ENCODE results near the gene FAF1.
"Not testable (repeated sequence)": the region's sequence is repeated elsewhere in the genome, so short reads cannot be mapped to it uniquely, and the experiment has no call there.

Gene FAF1

DNA sequence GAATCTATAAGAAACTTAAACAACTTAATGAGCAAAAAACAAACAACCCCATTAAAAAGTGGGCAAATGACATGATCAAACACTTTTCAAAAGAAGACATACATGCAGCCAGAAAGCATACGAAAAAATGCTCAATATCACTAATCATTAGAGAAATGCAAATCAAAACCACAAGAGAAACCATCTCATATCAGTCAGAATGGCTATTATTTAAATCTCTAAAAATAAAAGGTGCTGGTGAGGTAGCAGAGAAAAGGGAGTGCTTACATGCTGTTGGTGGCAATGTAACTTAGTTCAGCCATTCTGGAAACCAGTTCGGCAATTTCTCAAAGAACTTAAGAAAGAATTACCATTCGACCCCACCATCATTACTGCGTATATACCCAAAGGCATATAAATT is 147.7 kb downstream of the FAF1 start:
- Histone ChIP-seq H3K27ac (ENCODE audit: low read depth, low read length) (no peak overlapping the region), H3K36me3 (ENCODE audit: control insufficient read depth, insufficient read depth, low read length) (no peaks in the 10 kb centered on the region), H3K4me3 (ENCODE audit: low read length) (no peak overlapping the region), H3K9ac (ENCODE audit: low read length) (no peak overlapping the region), H3K4me1 (ENCODE audit: control insufficient read depth, insufficient read depth, low read length) (no peaks in the 10 kb centered on the region), H3K27me3 (ENCODE audit: control insufficient read depth, insufficient read depth, low read length) (no peaks in the 10 kb centered on the region)

- Histone ChIP-seq H3K9ac (ENCODE audit: low read length) (no peak overlapping the region), H3K36me3 (ENCODE audit: control insufficient read depth, insufficient read depth, low read length) (no peaks in the 10 kb centered on the region), H3K27me3 (ENCODE audit: control insufficient read depth, insufficient read depth, low read length) (no peaks in the 10 kb centered on the region)
Observed at GRCh38 chr1:50808296-50808695, 151.8 kb downstream of the FAF1 start.

DNA sequence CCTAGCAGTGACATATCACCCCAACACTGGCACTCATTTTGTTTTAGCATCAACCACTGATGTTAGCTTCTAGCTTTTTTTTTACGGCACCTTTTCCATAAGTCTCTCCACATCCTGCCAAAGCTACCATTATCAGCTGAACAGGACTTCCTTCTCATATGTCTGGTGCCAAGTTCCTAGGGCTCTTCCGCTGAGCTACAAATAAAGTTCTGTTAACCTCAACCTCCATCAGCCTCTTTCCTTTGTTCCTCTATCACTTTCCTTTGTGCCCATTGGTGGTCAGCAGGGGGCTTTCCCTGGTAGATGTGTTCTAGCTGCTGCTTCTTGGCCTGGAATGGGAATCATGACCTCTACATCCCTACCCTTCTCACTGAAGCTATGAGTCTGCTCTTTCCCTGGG is 163.8 kb downstream of the FAF1 start:
- no peaks in the 10 kb centered on the region for H3K4me1 ChIP-seq (ENCODE audit: control insufficient read depth, insufficient read depth, low read length)
- H3K9ac ChIP-seq (ENCODE audit: low read length): no peak overlapping the region
- H3K27me3 ChIP-seq (ENCODE audit: control insufficient read depth, insufficient read depth, low read length): no peaks in the 10 kb centered on the region
- no peak overlapping the region for H3K27ac ChIP-seq (ENCODE audit: low read depth, low read length)
- no peak overlapping the region for H3K4me3 ChIP-seq (ENCODE audit: low read length)
- H3K36me3 ChIP-seq (ENCODE audit: control insufficient read depth, insufficient read depth, low read length): no peaks in the 10 kb centered on the region

More at GRCh38 chr1:50808296-50808695, 151.8 kb downstream of the FAF1 start:
- H3K4me1 ChIP-seq (ENCODE audit: control insufficient read depth, insufficient read depth, low read length): no peaks in the 10 kb centered on the region
- H3K4me3 ChIP-seq (ENCODE audit: low read length): no peak overlapping the region
- no peak overlapping the region for H3K27ac ChIP-seq (ENCODE audit: low read depth, low read length)

DNA sequence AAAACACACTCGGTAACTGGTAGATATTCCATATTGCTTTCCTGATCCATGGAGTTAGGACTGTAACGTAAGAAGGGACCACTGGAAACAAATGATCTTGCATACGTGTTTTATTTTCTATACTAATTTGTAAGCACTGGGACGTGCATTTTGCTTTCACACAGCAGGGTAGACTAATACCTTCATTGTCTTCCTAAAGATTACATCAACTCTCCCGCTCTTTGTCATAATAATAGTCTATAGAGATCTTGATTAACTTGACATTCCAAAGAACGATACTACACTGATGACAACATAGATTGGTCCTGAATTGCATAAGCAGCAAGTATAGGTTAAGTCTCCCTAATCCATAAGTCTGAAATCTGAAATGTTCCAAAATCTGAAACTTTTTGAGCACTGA is 166.5 kb downstream of the FAF1 start:
- H3K36me3 ChIP-seq (ENCODE audit: control insufficient read depth, insufficient read depth, low read length): no peaks in the 10 kb centered on the region
- no peaks in the 10 kb centered on the region for H3K4me1 ChIP-seq (ENCODE audit: control insufficient read depth, insufficient read depth, low read length)
- no peak overlapping the region for H3K27ac ChIP-seq (ENCODE audit: low read depth, low read length)
- no peaks in the 10 kb centered on the region for H3K27me3 ChIP-seq (ENCODE audit: control insufficient read depth, insufficient read depth, low read length)
- no peak overlapping the region for H3K9ac ChIP-seq (ENCODE audit: low read length)
- H3K4me3 ChIP-seq (ENCODE audit: low read length): no peak overlapping the region

DNA sequence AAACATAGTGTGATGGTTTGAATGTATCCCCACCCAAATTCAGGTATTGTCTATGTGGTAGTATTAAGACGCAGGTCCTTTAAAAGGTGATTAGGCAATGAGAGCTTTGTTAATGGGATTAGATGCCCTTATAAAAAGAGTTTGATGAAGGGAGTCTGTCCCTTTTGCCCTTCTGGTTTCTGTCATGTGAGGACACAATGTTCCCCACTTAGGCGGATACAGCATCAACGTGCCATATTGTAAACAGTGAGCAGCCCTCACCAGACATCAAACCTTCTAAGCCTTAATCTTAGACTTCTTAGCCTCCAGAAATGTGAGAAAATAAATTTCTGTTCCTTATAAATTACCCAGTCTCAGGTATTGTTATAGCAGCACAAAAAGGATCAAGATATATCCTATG is 172.8 kb downstream of the FAF1 start:
- no peak overlapping the region for H3K9ac ChIP-seq (ENCODE audit: low read length)
- no peaks in the 10 kb centered on the region for H3K36me3 ChIP-seq (ENCODE audit: control insufficient read depth, insufficient read depth, low read length)
- H3K4me1 ChIP-seq (ENCODE audit: control insufficient read depth, insufficient read depth, low read length): no peaks in the 10 kb centered on the region
- H3K4me3 ChIP-seq (ENCODE audit: low read length): no peak overlapping the region
- no peak overlapping the region for H3K27ac ChIP-seq (ENCODE audit: low read depth, low read length)
- no peaks in the 10 kb centered on the region for H3K27me3 ChIP-seq (ENCODE audit: control insufficient read depth, insufficient read depth, low read length)

DNA sequence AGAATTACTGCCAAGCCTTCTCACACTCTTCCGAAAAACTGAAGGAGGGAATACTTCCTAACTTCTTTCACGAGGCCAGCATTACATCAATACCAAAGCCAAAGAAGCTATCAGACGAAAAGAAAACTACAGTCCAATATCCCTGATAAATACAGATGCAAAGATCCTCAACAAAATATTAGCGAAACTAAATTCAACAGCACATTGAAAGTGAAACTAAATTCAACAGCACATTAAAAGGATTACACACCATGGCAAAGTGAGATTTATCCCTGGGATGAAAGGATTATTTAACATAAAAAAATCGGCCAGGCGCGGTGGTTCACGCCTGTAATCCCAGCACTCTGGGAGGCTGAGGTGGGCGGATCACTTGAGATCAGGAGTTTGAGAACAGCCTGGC is 176.8 kb downstream of the FAF1 start:
- H3K27me3 ChIP-seq (ENCODE audit: control insufficient read depth, insufficient read depth, low read length): no peaks in the 10 kb centered on the region
- no peak overlapping the region for H3K4me3 ChIP-seq (ENCODE audit: low read length)
- no peaks in the 10 kb centered on the region for H3K36me3 ChIP-seq (ENCODE audit: control insufficient read depth, insufficient read depth, low read length)
- H3K4me1 ChIP-seq (ENCODE audit: control insufficient read depth, insufficient read depth, low read length): no peaks in the 10 kb centered on the region
- no peak overlapping the region for H3K27ac ChIP-seq (ENCODE audit: low read depth, low read length)
- no peak overlapping the region for H3K9ac ChIP-seq (ENCODE audit: low read length)

DNA sequence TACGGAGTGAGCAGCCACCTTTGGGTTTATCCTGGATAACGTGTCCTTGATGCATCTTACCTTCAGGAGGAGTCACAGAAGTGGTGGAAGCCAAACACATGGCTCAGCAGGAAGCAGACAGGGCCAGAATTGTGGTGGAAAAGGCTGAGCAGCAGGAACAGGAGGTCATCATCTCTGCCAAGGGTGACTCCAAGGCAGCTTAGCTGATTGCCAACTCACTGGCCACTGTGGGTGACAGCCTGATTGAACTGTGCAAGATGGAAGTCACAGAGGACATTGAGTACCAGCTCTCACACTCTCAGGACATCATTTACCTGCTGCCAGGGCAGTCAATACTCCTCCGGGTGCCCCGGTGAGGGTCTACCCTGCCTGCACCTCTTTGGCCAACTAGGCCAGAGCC is 179.3 kb downstream of the FAF1 start:
- Histone ChIP-seq H3K4me1 (ENCODE audit: control insufficient read depth, insufficient read depth, low read length) (no peaks in the 10 kb centered on the region), H3K36me3 (ENCODE audit: control insufficient read depth, insufficient read depth, low read length) (no peaks in the 10 kb centered on the region), H3K4me3 (ENCODE audit: low read length) (no peak overlapping the region), H3K27me3 (ENCODE audit: control insufficient read depth, insufficient read depth, low read length) (no peaks in the 10 kb centered on the region), H3K27ac (ENCODE audit: low read depth, low read length) (no peak overlapping the region), H3K9ac (ENCODE audit: low read length) (no peak overlapping the region)

DNA sequence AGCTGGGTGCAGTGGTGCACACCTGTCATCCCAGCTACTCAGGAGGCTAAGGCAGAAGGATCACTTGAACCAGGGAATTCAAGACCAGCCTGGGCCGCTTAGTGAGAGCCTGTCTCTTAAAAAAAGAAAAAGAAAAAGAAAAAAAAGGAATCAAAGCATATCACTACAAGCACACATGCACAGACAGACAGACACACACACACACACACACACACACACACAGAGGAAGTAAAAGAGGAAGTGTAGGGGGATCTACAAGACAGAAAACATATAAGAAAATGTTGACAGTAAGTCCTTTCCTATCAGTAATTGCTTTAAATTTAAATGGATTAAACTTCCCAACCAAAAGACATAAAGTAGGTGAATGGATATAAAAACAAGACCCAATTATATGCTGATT is 180.3 kb downstream of the FAF1 start:
- no peak overlapping the region for H3K9ac ChIP-seq (ENCODE audit: low read length)
- H3K27me3 ChIP-seq (ENCODE audit: control insufficient read depth, insufficient read depth, low read length): no peaks in the 10 kb centered on the region
- H3K4me1 ChIP-seq (ENCODE audit: control insufficient read depth, insufficient read depth, low read length): no peaks in the 10 kb centered on the region
- H3K36me3 ChIP-seq (ENCODE audit: control insufficient read depth, insufficient read depth, low read length): no peaks in the 10 kb centered on the region
- H3K4me3 ChIP-seq (ENCODE audit: low read length): no peak overlapping the region
- H3K27ac ChIP-seq (ENCODE audit: low read depth, low read length): no peak overlapping the region

- Histone ChIP-seq H3K27ac (ENCODE audit: low read depth, low read length) (no peak overlapping the region), H3K9ac (ENCODE audit: low read length) (no peak overlapping the region), H3K36me3 (ENCODE audit: control insufficient read depth, insufficient read depth, low read length) (no peaks in the 10 kb centered on the region), H3K4me3 (ENCODE audit: low read length) (no peak overlapping the region), H3K4me1 (ENCODE audit: control insufficient read depth, insufficient read depth, low read length) (no peaks in the 10 kb centered on the region), H3K27me3 (ENCODE audit: control insufficient read depth, insufficient read depth, low read length) (no peaks in the 10 kb centered on the region)
Observed at GRCh38 chr1:50775740-50776139, 184.3 kb downstream of the FAF1 start.

- H3K27ac ChIP-seq (ENCODE audit: low read depth, low read length): no peak overlapping the region
- no peak overlapping the region for H3K4me3 ChIP-seq (ENCODE audit: low read length)
- no peaks in the 10 kb centered on the region for H3K4me1 ChIP-seq (ENCODE audit: control insufficient read depth, insufficient read depth, low read length)
- no peaks in the 10 kb centered on the region for H3K27me3 ChIP-seq (ENCODE audit: control insufficient read depth, insufficient read depth, low read length)
- no peak overlapping the region for H3K9ac ChIP-seq (ENCODE audit: low read length)
- no peaks in the 10 kb centered on the region for H3K36me3 ChIP-seq (ENCODE audit: control insufficient read depth, insufficient read depth, low read length)
Observed at GRCh38 chr1:50774759-50775351, 185.2 kb downstream of the FAF1 start.

DNA sequence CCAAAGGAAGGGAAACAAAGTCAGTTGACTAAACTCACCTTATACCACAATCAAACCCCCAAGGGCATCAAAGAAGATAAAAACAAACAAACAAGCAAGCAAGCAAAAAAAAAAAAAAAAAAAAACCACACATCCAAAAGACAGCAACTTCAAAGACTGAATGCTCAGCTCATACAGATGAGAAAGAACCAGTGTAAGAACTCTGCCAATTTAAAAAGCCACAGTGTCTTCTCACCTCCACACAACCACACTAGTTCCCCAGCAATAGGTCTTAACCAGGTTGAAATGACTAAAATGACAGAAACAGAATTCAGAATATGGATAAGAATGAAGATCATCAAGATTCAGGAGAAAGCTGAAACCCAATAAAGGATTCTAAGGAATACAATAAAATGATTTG is 193.4 kb downstream of the FAF1 start:
- no peak overlapping the region for H3K9ac ChIP-seq (ENCODE audit: low read length)
- no peak overlapping the region for H3K27ac ChIP-seq (ENCODE audit: low read depth, low read length)
- no peaks in the 10 kb centered on the region for H3K27me3 ChIP-seq (ENCODE audit: control insufficient read depth, insufficient read depth, low read length)
- no peaks in the 10 kb centered on the region for H3K4me1 ChIP-seq (ENCODE audit: control insufficient read depth, insufficient read depth, low read length)
- H3K4me3 ChIP-seq (ENCODE audit: low read length): no peak overlapping the region
- no peaks in the 10 kb centered on the region for H3K36me3 ChIP-seq (ENCODE audit: control insufficient read depth, insufficient read depth, low read length)

- not testable (repeated sequence) for H3K4me3 ChIP-seq (ENCODE audit: low read length); H3K36me3 ChIP-seq (ENCODE audit: control insufficient read depth, insufficient read depth, low read length); H3K27me3 ChIP-seq (ENCODE audit: control insufficient read depth, insufficient read depth, low read length); H3K9ac ChIP-seq (ENCODE audit: low read length); H3K4me1 ChIP-seq (ENCODE audit: control insufficient read depth, insufficient read depth, low read length); H3K27ac ChIP-seq (ENCODE audit: low read depth, low read length)
Observed at GRCh38 chr1:50756543-50756942, 203.5 kb downstream of the FAF1 start.

DNA sequence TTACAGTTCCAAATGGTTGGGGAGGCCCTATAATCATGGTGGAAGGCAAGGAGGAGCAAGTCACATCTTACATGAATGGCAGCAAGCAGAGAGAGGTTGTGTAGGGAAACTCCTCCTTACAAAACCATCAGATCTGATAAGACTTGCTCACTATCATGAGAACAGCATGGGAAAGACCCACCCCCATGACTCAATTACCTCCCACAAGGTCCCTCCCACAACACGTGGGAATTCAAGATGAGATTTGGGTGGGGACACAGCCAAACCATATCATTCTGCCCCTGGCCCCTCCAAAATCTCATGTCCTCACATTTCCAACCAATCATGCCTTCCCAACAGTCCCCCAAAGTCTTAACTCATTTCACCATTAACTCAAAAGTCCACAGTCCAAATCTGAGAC is 205.3 kb downstream of the FAF1 start:
- not testable (repeated sequence) for H3K27me3 ChIP-seq (ENCODE audit: control insufficient read depth, insufficient read depth, low read length); H3K9ac ChIP-seq (ENCODE audit: low read length); H3K27ac ChIP-seq (ENCODE audit: low read depth, low read length); H3K36me3 ChIP-seq (ENCODE audit: control insufficient read depth, insufficient read depth, low read length); H3K4me3 ChIP-seq (ENCODE audit: low read length); H3K4me1 ChIP-seq (ENCODE audit: control insufficient read depth, insufficient read depth, low read length)
